OCI-LY1 (cell line): ENCODE measurements around the gene CPOX.

Source experiments
- EZH2 ChIP-seq: fragments of 200-600 bp; sonication (generic), shearing (Covaris generic); IDR thresholded peaks from 2 replicates; pipeline ENCODE4 v1.8.0; 2017; ENCODE audit warnings: borderline replicate concordance, mixed run types, mild to moderate bottlenecking, antibody characterized with exemption, low read length, moderate library complexity, mixed read lengths
- TF ChIP-seq, protein P1 (sequence below): fragments of 200-600 bp; sonication (generic), shearing (Covaris generic); IDR thresholded peaks from 2 replicates; pipeline ENCODE4 v1.5.1; 2017; ENCODE audit warnings: mild to moderate bottlenecking, antibody characterized with exemption, low read length, moderate library complexity, mixed read lengths

DNA sequence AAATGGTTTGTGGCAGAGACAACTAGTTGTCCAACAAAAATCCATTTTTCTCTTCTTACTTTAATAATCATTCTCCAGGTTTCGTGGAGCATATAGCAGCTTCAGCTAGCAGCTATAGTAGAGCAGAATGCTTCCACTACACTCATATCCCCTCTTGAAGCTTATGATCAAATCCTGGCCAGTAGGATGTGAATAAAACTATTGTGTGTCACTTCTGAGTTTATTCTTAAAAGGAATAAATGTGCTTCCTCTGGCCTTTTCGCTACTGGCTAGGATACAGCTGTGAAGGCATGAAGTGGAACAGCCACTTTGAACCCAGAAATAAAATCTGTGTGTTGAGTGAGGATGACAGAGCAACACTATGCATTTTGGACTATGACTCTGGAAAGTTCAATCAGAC lies 7.8 kb upstream of the CPOX start:
- TF ChIP-seq, protein P1, sequence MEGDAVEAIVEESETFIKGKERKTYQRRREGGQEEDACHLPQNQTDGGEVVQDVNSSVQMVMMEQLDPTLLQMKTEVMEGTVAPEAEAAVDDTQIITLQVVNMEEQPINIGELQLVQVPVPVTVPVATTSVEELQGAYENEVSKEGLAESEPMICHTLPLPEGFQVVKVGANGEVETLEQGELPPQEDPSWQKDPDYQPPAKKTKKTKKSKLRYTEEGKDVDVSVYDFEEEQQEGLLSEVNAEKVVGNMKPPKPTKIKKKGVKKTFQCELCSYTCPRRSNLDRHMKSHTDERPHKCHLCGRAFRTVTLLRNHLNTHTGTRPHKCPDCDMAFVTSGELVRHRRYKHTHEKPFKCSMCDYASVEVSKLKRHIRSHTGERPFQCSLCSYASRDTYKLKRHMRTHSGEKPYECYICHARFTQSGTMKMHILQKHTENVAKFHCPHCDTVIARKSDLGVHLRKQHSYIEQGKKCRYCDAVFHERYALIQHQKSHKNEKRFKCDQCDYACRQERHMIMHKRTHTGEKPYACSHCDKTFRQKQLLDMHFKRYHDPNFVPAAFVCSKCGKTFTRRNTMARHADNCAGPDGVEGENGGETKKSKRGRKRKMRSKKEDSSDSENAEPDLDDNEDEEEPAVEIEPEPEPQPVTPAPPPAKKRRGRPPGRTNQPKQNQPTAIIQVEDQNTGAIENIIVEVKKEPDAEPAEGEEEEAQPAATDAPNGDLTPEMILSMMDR: no peak
- TF ChIP-seq EZH2: no peak
